ENCODE data around the gene SCN3A. TPM values are rescaled to one million over a fixed set of nuclear protein-coding genes. Genes with fewer than 3 reads are reported as not detected.

The SCN3A gene
- total RNA-seq: not detected in 2 replicates

DNA sequence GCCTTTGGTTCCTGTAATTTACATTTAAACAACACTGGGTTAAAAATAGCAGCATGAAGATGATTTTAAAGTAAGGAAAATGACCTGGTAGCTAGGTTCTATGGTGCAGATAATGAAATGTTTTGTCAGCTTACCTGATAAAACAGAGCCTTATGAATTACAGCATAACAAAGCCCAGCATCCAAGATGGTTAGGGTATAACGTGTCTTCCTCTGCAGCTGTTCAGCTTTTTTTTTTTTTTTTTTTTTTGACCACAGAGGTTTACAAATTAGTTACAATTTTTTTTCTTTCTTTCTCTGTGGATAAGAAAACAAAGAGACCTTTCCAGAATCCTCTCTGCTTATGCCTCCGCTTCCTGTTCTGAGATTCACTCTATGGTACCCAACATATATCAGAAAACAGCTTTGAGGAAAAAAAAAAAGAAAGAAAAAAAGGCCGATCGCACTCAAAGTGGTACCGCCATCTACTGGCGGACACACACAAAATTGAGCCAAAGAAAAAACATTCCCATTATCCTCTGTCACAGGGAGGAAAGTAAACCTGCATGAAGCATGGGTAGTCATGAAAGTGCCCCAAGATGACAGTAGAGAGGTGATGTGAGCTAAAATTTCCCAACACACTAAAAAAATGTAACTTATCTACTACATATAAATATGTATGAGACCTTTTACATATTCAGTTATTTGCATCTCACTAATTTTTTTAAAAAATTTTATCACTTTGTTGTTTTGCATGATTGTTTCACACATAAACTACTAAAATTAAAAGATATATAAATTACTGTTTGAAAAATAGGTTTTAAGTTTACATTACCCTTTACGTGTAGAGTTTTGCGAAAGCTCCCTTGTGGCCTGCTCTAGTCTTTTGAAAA lies at the start of gene SCN3A:
Gene SCN3A (minus strand): TSS at position 362 of the 871 bp plus-strand sequence. CDS start 27,656 bp downstream, outside the sequence.

DNA sequence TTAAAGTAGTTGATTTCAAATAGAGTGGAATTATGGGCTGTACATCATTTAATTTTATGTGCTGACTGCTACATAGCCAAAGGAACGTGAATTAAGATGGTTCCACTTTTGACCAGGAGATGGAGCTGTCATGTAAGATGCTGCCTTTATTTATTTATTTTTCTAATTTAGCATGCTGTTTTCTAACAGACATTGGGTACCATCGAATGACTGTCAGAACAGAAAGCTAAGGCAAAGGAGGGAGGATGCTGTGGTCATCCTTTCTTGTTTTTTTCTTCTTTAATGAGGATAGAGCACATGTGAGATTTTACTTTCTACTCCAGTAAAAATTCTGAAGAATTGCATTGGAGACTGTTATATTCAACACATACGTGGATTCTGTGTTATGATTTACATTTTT lies 35.4 kb upstream of the SCN3A start, which contains the start of gene SCN2A:
Gene SCN2A (plus strand): TSS at position 185 of the 400 bp plus-strand sequence. CDS start 56,410 bp downstream, outside the sequence.

Other genes starting within 250 kb of the SCN3A start
- gene SLC38A11, start 248.5 kb downstream of the SCN3A start, total RNA-seq: not detected in 2 replicates
- gene SCN2A, start 35.4 kb upstream of the SCN3A start, total RNA-seq: 0.07 TPM in 1 of 2 replicates, not detected in the other

Measured in airway epithelial cell (primary cell).